HFF-Myc (cell line): ENCODE measurements around the gene CFAP45.

Experiments
- DNase-seq: peaks from one replicate; pipeline ENCODE4 v3.0.0-alpha.2; 2011; ENCODE audit warnings: low read depth; ENCODE audit errors: extremely low read depth
- H3K4me3 ChIP-seq: replicated peaks from 2 replicates; pipeline ENCODE4 v1.5.1; 2011; ENCODE audit warnings: low read depth, mild to moderate bottlenecking, control low read depth, low read length
- TF ChIP-seq, protein P1 (sequence below): IDR thresholded peaks from 2 replicates; pipeline ENCODE4 v1.5.1; 2012; ENCODE audit warnings: mild to moderate bottlenecking, low read depth, low read length, control low read depth; ENCODE audit errors: missing control alignments

The CFAP45 gene

DNA sequence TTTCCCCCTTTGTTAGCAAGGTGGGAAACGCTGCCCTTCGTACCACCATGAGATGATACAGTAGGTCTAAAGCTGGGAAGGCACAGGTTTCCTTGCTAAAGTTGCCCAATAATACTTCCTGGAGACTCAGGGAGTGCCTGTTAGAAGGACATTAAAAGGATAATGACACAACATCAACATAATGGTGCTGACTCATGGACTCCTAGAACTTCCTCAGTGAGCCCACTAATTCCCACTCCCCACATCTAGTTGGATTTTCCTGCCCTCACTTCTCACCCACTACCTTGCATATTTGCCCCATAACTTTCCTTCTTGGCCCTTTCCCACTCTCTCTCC lies 17.5 kb downstream of the CFAP45 start:
- H3K4me3 ChIP-seq = no peak overlapping the region
- no peak for DNase-seq
- TF ChIP-seq, protein P1, sequence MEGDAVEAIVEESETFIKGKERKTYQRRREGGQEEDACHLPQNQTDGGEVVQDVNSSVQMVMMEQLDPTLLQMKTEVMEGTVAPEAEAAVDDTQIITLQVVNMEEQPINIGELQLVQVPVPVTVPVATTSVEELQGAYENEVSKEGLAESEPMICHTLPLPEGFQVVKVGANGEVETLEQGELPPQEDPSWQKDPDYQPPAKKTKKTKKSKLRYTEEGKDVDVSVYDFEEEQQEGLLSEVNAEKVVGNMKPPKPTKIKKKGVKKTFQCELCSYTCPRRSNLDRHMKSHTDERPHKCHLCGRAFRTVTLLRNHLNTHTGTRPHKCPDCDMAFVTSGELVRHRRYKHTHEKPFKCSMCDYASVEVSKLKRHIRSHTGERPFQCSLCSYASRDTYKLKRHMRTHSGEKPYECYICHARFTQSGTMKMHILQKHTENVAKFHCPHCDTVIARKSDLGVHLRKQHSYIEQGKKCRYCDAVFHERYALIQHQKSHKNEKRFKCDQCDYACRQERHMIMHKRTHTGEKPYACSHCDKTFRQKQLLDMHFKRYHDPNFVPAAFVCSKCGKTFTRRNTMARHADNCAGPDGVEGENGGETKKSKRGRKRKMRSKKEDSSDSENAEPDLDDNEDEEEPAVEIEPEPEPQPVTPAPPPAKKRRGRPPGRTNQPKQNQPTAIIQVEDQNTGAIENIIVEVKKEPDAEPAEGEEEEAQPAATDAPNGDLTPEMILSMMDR = no peak

DNA sequence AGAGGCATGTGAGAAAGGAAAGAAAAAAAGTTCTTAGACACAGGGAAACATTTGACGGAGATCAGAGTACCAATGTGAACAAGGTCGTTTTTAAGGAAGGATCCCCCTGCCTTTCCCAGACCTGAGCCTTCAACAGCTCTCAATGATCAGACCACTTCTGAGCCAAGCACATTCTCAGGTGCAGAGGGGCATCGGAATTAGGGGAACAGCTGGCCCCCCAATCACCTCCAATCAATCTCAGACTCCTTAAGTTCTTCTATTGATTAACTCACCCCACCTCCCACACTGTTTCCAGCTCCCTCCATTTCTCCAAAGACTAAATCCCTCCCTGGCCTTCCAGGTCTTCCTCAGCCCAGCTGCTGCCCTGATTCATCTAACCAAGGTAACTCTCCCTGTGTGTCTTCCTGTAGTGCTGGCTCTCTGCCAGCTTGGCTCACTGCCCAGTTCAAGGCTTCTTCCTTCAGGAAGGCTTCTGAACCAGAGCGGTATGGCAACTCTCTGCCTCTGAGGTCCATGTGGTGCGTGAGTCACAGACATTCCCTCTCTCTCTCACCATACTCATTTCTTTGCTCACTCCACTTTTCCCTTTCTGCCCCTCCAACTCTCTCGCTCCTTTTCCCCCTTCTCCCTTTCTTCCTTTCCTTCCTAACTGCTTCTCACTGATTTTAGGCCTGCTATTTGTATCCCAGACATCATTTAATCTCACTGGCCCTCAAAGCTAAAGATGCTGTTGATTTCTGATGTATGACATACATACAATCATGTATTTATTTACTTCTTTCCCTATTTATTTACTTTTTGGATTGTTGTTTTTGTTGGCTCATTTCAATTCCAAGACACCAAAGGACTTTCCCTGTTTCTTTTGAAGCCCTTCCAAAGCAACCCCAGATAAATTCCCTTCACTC lies 18.1 kb downstream of the CFAP45 start:
- H3K4me3 ChIP-seq = no peak overlapping the region
- TF ChIP-seq, protein P1 = no peak
- DNase-seq = peak; percentile 94

GRCh38 chr1:159880430-159880829 lies 19.5 kb downstream of the CFAP45 start:
- H3K4me3 ChIP-seq = no peak overlapping the region
- DNase-seq = no peak
- TF ChIP-seq, protein P1 = no peak

DNA sequence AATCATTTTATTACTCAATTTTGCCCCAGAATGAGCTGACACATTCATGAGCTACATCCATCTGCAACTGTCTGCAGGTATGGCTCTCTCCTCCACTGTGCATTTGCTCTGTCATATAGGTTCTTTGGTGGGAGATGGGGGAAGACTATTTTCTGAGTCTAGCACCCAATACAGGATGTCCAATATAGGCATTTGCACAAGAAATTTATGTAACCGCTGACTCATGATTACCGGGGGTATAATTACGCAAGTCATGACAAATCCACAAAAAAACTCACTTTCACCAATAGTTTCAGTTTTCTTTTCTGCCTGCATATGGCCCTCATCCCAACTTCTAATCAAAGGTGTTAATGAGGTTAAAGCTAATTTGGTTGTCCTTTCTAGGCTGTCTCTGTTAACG lies 20.0 kb downstream of the CFAP45 start:
- no peak overlapping the region for H3K4me3 ChIP-seq
- no peak for DNase-seq
- TF ChIP-seq, protein P1 = no peak

- DNase-seq = no peak
- TF ChIP-seq, protein P1 = no peak
- H3K4me3 ChIP-seq = no peak overlapping the region
Measured at GRCh38 chr1:159879136-159879535, 20.8 kb downstream of the CFAP45 start.

DNA sequence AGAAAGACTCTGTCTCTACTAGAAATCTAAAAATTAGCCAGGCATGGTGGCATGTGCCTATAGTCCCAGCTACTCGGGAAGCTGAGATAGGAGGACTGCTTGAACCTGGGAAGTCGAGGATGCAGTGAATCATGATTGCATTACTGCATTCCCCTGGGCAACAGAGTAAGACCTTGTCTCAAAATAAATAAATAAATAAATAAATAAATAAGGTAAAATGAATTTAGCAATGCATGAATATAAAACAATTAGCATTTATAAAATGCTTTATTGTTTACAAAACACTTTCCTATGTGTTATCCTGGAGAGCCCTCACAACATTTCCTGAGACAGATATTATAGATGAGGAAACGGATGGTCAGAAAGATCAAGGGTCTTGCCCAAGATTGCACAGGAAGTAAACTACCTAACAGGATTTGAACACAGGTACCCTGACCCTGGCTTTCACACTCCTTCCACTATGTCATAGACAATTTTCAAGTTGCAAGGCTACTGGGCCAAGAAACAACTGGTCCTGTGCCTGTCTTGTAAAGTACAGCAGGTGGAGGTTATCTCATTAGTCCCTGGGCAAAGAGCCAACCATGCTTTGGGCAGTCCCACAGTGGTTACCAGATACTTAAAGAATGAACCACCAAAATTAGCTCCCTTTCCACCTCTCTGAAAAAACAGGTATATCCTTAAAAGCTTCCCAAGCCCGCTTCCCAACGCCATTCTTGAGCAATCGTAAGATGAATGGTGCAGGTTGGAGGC lies 22.1 kb downstream of the CFAP45 start:
- no peak overlapping the region for H3K4me3 ChIP-seq
- no peak for DNase-seq
- TF ChIP-seq, protein P1 = no peak
